OCI-LY1 (cell line): ENCODE data around the gene KRT23.

ENCODE experiments used
- H2AFZ ChIP-seq: fragments of 200-600 bp; sonication (generic), shearing (Covaris generic); 2 replicates; pipeline ENCODE4 v1.6.0; 2014; ENCODE audit warnings: antibody characterized with exemption, mild to moderate bottlenecking, low read length
- H3F3A ChIP-seq: fragments of 200-600 bp; sonication (generic), shearing (Covaris generic); 2 replicates; pipeline ENCODE4 v1.6.0; 2014; ENCODE audit warnings: mild to moderate bottlenecking, antibody characterized with exemption, low read length, moderate library complexity; ENCODE audit not compliant: insufficient read depth
- H3K27ac ChIP-seq: fragments of 200-600 bp; sonication (generic); 2 replicates; pipeline ENCODE4 v1.5.1; 2014; ENCODE audit warnings: low read length, mixed run types, mild to moderate bottlenecking, low read depth; ENCODE audit not compliant: poor library complexity, severe bottlenecking
- H3K27me3 ChIP-seq: fragments of 200-600 bp; sonication (generic); 2 replicates; pipeline ENCODE4 v1.6.0; 2014; ENCODE audit warnings: antibody characterized with exemption, mild to moderate bottlenecking, low read length, moderate library complexity; ENCODE audit not compliant: insufficient read depth
- H3K36me3 ChIP-seq: fragments of 200-600 bp; sonication (generic); 2 replicates; pipeline ENCODE4 v1.6.1; 2014; ENCODE audit warnings: mild to moderate bottlenecking, antibody characterized with exemption, low read length, moderate library complexity, mixed read lengths; ENCODE audit not compliant: insufficient read depth
- H3K4me1 ChIP-seq: fragments of 200-600 bp; sonication (generic); 2 replicates; pipeline ENCODE4 v1.5.1; 2014; ENCODE audit warnings: mild to moderate bottlenecking, low read length, moderate library complexity; ENCODE audit not compliant: insufficient read depth, severe bottlenecking
- H3K4me2 ChIP-seq: fragments of 200-600 bp; sonication (generic), shearing (Covaris generic); 2 replicates; pipeline ENCODE4 v1.6.1; 2014; ENCODE audit warnings: low read length
- H3K4me3 ChIP-seq: fragments of 200-600 bp; sonication (generic); 2 replicates; pipeline ENCODE4 v1.5.1; 2014; ENCODE audit warnings: low read length, low read depth, mild to moderate bottlenecking, mixed read lengths; ENCODE audit not compliant: poor library complexity, severe bottlenecking
- H3K79me2 ChIP-seq: fragments of 200-600 bp; shearing (Covaris generic); 2 replicates; pipeline ENCODE4 v1.6.1; 2016; ENCODE audit warnings: mixed run types, low read length, mixed read lengths; ENCODE audit not compliant: insufficient read depth
- H3K9ac ChIP-seq: fragments of 200-600 bp; sonication (generic), shearing (Covaris generic); 2 replicates; pipeline ENCODE4 v1.6.1; 2014; ENCODE audit warnings: mild to moderate bottlenecking, low read length, mixed read lengths
- H3K9me2 ChIP-seq: fragments of 200-600 bp; sonication (generic), shearing (Covaris generic); 2 replicates; pipeline ENCODE4 v1.6.1; 2014; ENCODE audit warnings: low read depth, mild to moderate bottlenecking, low read length, mixed read lengths
- H3K9me3 ChIP-seq: fragments of 200-600 bp; shearing (Covaris generic); 2 replicates; pipeline ENCODE4 v1.6.1; 2014; ENCODE audit warnings: low read length, mixed read lengths
- H4K20me1 ChIP-seq: fragments of 200-600 bp; sonication (generic), shearing (Covaris generic); 2 replicates; pipeline ENCODE4 v1.6.0; 2016; ENCODE audit warnings: mild to moderate bottlenecking, low read length; ENCODE audit not compliant: insufficient read depth
- EZH2 ChIP-seq: fragments of 200-600 bp; sonication (generic), shearing (Covaris generic); IDR thresholded peaks from 2 replicates; pipeline ENCODE4 v1.8.0; 2017; ENCODE audit warnings: borderline replicate concordance, mixed run types, mild to moderate bottlenecking, antibody characterized with exemption, low read length, moderate library complexity, mixed read lengths
- TF ChIP-seq, protein P1 (sequence below): fragments of 200-600 bp; sonication (generic), shearing (Covaris generic); IDR thresholded peaks from 2 replicates; pipeline ENCODE4 v1.5.1; 2017; ENCODE audit warnings: mild to moderate bottlenecking, antibody characterized with exemption, low read length, moderate library complexity, mixed read lengths

Gene KRT23

DNA sequence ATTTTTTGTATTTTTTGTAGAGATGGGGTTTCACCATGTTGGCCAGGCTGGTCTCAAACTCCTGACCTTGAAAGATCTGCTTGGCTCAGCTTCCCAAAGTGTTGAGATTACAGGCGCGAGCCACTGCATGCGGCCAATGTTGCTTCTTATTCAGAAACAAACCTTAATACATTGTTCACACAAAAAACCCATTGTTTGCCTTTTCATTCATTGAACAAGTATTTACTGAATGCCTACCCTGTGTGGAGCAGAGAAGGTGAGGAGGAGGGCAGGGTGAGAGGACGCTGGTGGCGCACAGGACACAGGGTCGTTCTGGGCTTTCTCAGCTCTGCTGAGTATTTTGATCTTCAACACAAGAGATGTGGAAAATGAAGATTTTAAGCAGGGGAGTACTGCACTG is 8.0 kb upstream of the KRT23 start:
- no peaks in the 10 kb centered on the region for H3K9me2 ChIP-seq
- H2AFZ ChIP-seq: no peak overlapping the region
- no peaks in the 10 kb centered on the region for H3K4me1 ChIP-seq

DNA sequence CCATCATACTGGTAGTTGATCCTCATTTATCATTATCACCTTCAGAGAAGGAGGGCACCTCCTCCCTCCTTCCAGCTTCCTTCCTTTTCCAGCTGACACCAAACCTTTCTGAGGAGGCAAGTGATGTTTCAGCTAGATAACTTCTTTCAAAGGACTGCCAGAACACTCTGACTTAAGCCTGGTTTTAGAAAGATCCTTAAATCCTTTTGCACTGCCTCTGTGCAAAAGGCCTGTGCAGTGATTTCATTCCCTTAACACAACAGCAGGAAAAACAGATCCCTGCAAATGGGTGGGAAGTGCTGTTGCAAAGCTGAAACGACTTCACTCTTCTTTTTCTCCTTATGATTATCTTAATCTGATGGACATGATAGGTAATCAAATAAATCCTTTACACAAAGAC is 7.1 kb upstream of the KRT23 start:
- Histone ChIP-seq H3K9me3 (no peaks in the 10 kb centered on the region), H3K27me3 (no peaks in the 10 kb centered on the region; the same call in 1 of the 2 replicates), H4K20me1 (no peaks in the 10 kb centered on the region), H3K4me1 (no peaks in the 10 kb centered on the region), H3K79me2 (no peaks in the 10 kb centered on the region), H3F3A (no peaks in the 10 kb centered on the region), H3K36me3 (no peaks in the 10 kb centered on the region), H3K4me3 (no peak overlapping the region), H3K4me2 (no peak overlapping the region), H3K9me2 (no peaks in the 10 kb centered on the region), H3K9ac (no peak overlapping the region), H2AFZ (no peak overlapping the region), H3K27ac (no peak overlapping the region)
- TF ChIP-seq EZH2: no peak
- TF ChIP-seq, protein P1, sequence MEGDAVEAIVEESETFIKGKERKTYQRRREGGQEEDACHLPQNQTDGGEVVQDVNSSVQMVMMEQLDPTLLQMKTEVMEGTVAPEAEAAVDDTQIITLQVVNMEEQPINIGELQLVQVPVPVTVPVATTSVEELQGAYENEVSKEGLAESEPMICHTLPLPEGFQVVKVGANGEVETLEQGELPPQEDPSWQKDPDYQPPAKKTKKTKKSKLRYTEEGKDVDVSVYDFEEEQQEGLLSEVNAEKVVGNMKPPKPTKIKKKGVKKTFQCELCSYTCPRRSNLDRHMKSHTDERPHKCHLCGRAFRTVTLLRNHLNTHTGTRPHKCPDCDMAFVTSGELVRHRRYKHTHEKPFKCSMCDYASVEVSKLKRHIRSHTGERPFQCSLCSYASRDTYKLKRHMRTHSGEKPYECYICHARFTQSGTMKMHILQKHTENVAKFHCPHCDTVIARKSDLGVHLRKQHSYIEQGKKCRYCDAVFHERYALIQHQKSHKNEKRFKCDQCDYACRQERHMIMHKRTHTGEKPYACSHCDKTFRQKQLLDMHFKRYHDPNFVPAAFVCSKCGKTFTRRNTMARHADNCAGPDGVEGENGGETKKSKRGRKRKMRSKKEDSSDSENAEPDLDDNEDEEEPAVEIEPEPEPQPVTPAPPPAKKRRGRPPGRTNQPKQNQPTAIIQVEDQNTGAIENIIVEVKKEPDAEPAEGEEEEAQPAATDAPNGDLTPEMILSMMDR: no peak

More for the DNA sequence above, 8.0 kb upstream of the KRT23 start:
- Histone ChIP-seq H3F3A (no peaks in the 10 kb centered on the region), H3K9ac (no peak overlapping the region), H4K20me1 (no peaks in the 10 kb centered on the region), H3K4me3 (no peak overlapping the region), H3K4me2 (no peak overlapping the region), H3K79me2 (no peaks in the 10 kb centered on the region), H3K36me3 (no peaks in the 10 kb centered on the region), H3K27me3 (no peaks in the 10 kb centered on the region; the same call in 1 of the 2 replicates), H3K9me3 (no peaks in the 10 kb centered on the region), H3K27ac (no peak overlapping the region)
- TF ChIP-seq, protein P1: no peak
- TF ChIP-seq EZH2: no peak

DNA sequence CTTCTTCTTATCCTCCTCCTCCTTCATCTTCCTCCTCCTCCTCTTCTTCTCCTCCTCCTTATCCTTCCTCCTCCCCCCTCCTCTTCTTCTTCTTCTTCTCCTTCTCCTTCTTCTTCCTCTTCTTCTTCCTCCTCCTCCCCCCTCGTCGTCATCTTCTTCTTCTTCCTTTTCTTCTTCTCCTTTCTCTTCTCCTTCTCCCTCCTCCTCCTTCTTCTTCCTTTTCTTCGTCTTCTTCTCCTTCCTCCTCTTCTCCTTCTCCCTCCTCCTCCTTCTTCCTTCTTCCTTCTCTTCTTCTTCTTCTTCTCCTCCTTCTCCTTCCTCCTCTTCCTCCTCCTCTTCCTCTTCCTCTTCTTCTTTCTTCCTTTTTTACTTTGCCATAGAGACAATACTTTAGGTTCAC is 5.1 kb upstream of the KRT23 start:
- Histone ChIP-seq H3K79me2 (no peaks in the 10 kb centered on the region), H3K9me2 (no peaks in the 10 kb centered on the region), H3K4me1 (no peaks in the 10 kb centered on the region), H3K9me3 (no peaks in the 10 kb centered on the region), H3K27ac (no peak overlapping the region), H3F3A (no peaks in the 10 kb centered on the region), H3K27me3 (peaks cover 9% of the 10 kb centered on the region; the same call in 1 of the 2 replicates), H4K20me1 (no peaks in the 10 kb centered on the region), H3K36me3 (no peaks in the 10 kb centered on the region), H3K4me2 (no peak overlapping the region), H2AFZ (no peak overlapping the region), H3K9ac (no peak overlapping the region), H3K4me3 (no peak overlapping the region)
- no peak for TF ChIP-seq EZH2
- TF ChIP-seq, protein P1: no peak
